ENCODE measurements around the gene PTPN4. TPM values are rescaled to one million over a fixed set of nuclear protein-coding genes. Genes with fewer than 3 reads are reported as not detected.

Gene PTPN4
- total RNA-seq, 1 experiment from 2014 or later, result 52.4 TPM

- CTCF ChIA-PET, result interaction anchor here (0.9 kb wide), 1 partner anchor 13 kb away, joined by 9 read pairs; no protein-coding TSS in a partner anchor
- no peaks in the 10 kb centered on the region for H3K4me1 Mint-ChIP-seq (ENCODE audit: low read depth, unreplicated experiment)
- H3K27ac Mint-ChIP-seq (ENCODE audit: unreplicated experiment), result no peak overlapping the region
- peak; percentile 23 for TF ChIP-seq CTCF (IDR thresholded peaks at IDR 0.05; ENCODE audit: unreplicated experiment)
- H3K27me3 Mint-ChIP-seq (ENCODE audit: unreplicated experiment), result no peaks in the 10 kb centered on the region
- H3K36me3 Mint-ChIP-seq (ENCODE audit: insufficient read depth, unreplicated experiment), result no peaks in the 10 kb centered on the region
- no peak overlapping the region for H3K4me3 Mint-ChIP-seq (ENCODE audit: low read depth, unreplicated experiment)
- no peak for DNase-seq
- intact Hi-C loops (cut with micrococcal nuclease; ENCODE audit: unreplicated experiment), result no loop called here
- no TSS peak for BruUV-seq (replicated peaks)
- peaks cover 2% of the 10 kb centered on the region for H3K9me3 Mint-ChIP-seq (ENCODE audit: low read depth, unreplicated experiment)
Observed at GRCh38 chr2:120026890-120027289, 267.2 kb downstream of the PTPN4 start.

GRCh38 chr2:120028795-120029194 lies 269.1 kb downstream of the PTPN4 start:
- Mint-ChIP-seq H3K36me3 (ENCODE audit: insufficient read depth, unreplicated experiment) (no peaks in the 10 kb centered on the region), H3K4me3 (ENCODE audit: low read depth, unreplicated experiment) (no peak overlapping the region), H3K4me1 (ENCODE audit: low read depth, unreplicated experiment) (no peaks in the 10 kb centered on the region), H3K27ac (ENCODE audit: unreplicated experiment) (no peak overlapping the region), H3K27me3 (ENCODE audit: unreplicated experiment) (no peaks in the 10 kb centered on the region), H3K9me3 (ENCODE audit: low read depth, unreplicated experiment) (peaks cover 2% of the 10 kb centered on the region)
- CTCF ChIA-PET, result no interaction called here
- BruUV-seq (replicated peaks), result no TSS peak
- intact Hi-C loops (cut with micrococcal nuclease; ENCODE audit: unreplicated experiment), result no loop called here
- no peak for TF ChIP-seq CTCF (IDR thresholded peaks at IDR 0.05; ENCODE audit: unreplicated experiment)
- no peak for DNase-seq

DNA sequence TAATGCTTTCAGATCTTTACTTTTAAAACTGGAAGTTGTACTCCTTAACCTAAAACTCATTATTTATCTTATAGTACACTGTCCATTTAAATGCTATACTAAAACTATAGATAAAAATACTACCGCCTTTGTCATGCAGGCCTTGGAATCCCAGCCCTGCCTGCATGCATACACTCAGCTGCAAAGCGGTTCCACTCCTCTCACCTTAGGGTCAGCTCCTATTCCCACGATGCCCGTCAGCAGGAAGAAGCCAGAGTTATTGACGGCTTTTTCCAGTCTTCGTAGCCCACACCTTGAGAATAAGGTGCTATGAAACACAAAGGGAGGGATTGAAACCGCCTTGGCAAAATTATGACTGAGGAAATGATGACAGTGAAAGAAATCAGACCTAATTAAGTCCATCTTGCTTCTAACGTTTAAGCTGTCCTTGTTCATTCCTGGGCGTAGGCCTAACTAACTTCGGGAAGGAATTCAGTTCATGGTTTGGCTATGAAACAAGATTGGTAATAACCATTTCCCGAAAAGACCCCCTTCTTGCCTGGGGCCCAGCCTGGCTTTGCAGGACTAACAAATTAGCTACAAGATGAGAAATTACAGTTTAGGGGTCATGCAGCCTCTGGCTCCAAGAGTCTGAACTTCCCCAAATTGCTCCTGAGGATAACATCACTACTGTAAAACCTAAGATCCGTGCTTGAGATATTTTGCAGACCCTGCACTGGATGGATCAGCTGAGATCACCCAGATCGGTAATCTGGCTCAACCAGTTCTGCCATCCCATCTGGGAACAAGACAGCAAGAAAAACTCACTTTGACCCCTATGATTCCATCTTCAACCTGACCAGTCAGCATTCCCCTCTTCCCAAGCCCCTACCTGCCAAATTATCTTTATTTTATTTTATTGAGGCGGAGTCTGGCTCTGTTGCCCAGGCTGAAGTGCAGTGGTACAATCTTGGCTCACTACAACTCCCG lies 270.2 kb downstream of the PTPN4 start:
- no TSS peak for BruUV-seq (replicated peaks)
- Mint-ChIP-seq H3K36me3 (ENCODE audit: insufficient read depth, unreplicated experiment) (no peaks in the 10 kb centered on the region), H3K4me3 (ENCODE audit: low read depth, unreplicated experiment) (no peak overlapping the region), H3K27me3 (ENCODE audit: unreplicated experiment) (no peaks in the 10 kb centered on the region), H3K27ac (ENCODE audit: unreplicated experiment) (no peak overlapping the region), H3K9me3 (ENCODE audit: low read depth, unreplicated experiment) (peaks cover 2% of the 10 kb centered on the region), H3K4me1 (ENCODE audit: low read depth, unreplicated experiment) (no peaks in the 10 kb centered on the region)
- intact Hi-C loops (cut with micrococcal nuclease; ENCODE audit: unreplicated experiment), result no loop called here
- CTCF ChIA-PET, result no interaction called here
- DNase-seq, result no peak
- no peak for TF ChIP-seq CTCF (IDR thresholded peaks at IDR 0.05; ENCODE audit: unreplicated experiment)

- Mint-ChIP-seq H3K27me3 (ENCODE audit: unreplicated experiment) (no peaks in the 10 kb centered on the region), H3K27ac (ENCODE audit: unreplicated experiment) (no peak overlapping the region)
- no peak for TF ChIP-seq CTCF (IDR thresholded peaks at IDR 0.05; ENCODE audit: unreplicated experiment)
Observed at GRCh38 chr2:120032297-120032696, 272.6 kb downstream of the PTPN4 start.

More at GRCh38 chr2:120032297-120032696, 272.6 kb downstream of the PTPN4 start:
- Mint-ChIP-seq H3K4me3 (ENCODE audit: low read depth, unreplicated experiment) (no peak overlapping the region), H3K36me3 (ENCODE audit: insufficient read depth, unreplicated experiment) (no peaks in the 10 kb centered on the region), H3K4me1 (ENCODE audit: low read depth, unreplicated experiment) (peaks cover 12% of the 10 kb centered on the region), H3K9me3 (ENCODE audit: low read depth, unreplicated experiment) (no peaks in the 10 kb centered on the region)
- no TSS peak for BruUV-seq (replicated peaks)
- CTCF ChIA-PET, result no interaction called here
- DNase-seq, result no peak
- intact Hi-C loops (cut with micrococcal nuclease; ENCODE audit: unreplicated experiment), result no loop called here

Other genes with a start within 250 kb of the PTPN4 start
- 0.56 and 0.85 TPM in 2 replicates for gene SCTR, start 235.4 kb upstream of the PTPN4 start, total RNA-seq (2022)
- 9.5 and 10.0 TPM in 2 replicates for gene CFAP221, start 215.5 kb upstream of the PTPN4 start, total RNA-seq (2022)
- 26.4 and 27.3 TPM in 2 replicates for gene TMEM177, start 80.7 kb upstream of the PTPN4 start, total RNA-seq (2022)

Measured in Calu3 (cell line).